OCI-LY7 (cell line): ENCODE data around the gene TMEM154.

Experiments
- EZH2phosphoT487 ChIP-seq: fragments of 200-600 bp; sonication (generic); IDR thresholded peaks from 2 replicates; pipeline ENCODE4 v1.6.1; 2018; ENCODE audit warnings: low read depth, borderline replicate concordance, mild to moderate bottlenecking, mixed run types, antibody characterized with exemption, low read length, moderate library complexity, mixed read lengths
- TF ChIP-seq, protein P1 (sequence below): fragments of 200-600 bp; sonication (generic); conservative IDR thresholded peaks from 2 replicates; pipeline ENCODE4 v1.5.1; 2014; ENCODE audit warnings: mild to moderate bottlenecking, antibody characterized with exemption, low read length, moderate library complexity, mixed read lengths

DNA sequence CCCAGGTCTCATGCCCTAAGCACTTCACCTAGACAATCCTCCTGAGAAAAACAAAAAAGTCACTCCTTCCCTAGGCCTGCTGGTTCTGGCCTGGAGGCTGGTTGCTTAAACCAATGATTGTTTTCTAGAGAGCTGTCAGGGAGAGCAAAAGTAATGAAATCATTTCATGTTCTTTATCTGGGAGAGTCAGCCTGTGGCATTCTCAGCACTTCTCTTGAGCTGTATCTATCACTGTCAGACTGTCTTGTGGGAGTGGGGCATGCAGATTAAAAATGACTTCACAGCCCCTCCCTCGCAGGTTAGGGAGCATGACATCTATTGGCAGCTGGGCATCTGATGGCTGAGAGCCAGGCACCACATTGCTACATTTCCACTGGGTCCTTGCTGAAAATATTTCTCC is 20.4 kb upstream of the TMEM154 start:
- TF ChIP-seq, protein P1, sequence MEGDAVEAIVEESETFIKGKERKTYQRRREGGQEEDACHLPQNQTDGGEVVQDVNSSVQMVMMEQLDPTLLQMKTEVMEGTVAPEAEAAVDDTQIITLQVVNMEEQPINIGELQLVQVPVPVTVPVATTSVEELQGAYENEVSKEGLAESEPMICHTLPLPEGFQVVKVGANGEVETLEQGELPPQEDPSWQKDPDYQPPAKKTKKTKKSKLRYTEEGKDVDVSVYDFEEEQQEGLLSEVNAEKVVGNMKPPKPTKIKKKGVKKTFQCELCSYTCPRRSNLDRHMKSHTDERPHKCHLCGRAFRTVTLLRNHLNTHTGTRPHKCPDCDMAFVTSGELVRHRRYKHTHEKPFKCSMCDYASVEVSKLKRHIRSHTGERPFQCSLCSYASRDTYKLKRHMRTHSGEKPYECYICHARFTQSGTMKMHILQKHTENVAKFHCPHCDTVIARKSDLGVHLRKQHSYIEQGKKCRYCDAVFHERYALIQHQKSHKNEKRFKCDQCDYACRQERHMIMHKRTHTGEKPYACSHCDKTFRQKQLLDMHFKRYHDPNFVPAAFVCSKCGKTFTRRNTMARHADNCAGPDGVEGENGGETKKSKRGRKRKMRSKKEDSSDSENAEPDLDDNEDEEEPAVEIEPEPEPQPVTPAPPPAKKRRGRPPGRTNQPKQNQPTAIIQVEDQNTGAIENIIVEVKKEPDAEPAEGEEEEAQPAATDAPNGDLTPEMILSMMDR, result no peak
- TF ChIP-seq EZH2phosphoT487, result no peak
